DOHH2 (cell line): Measurements from ENCODE around the gene STOML1.
A peak's percentile ranks its signal among the peaks of the same experiment; 100 is the strongest.

ENCODE experiments used
- H3F3A ChIP-seq: fragments of 200-600 bp; sonication (generic), shearing (Covaris generic); 2 replicates; pipeline ENCODE4 v1.6.0; 2016; ENCODE audit warnings: antibody characterized with exemption, mild to moderate bottlenecking; ENCODE audit not compliant: control insufficient read depth, insufficient read depth
- H3K27ac ChIP-seq: fragments of 200-600 bp; sonication (generic); 2 replicates; pipeline ENCODE4 v1.5.1; 2014; ENCODE audit warnings: low read depth, mild to moderate bottlenecking, low read length, moderate library complexity
- H3K27me3 ChIP-seq: fragments of 200-600 bp; sonication (generic); 2 replicates; pipeline ENCODE4 v1.6.1; 2014; ENCODE audit warnings: mild to moderate bottlenecking, low read length, mixed read lengths; ENCODE audit not compliant: control insufficient read depth
- H3K36me3 ChIP-seq: fragments of 200-600 bp; sonication (generic); 2 replicates; pipeline ENCODE4 v1.6.1; 2014; ENCODE audit warnings: mild to moderate bottlenecking, low read length, moderate library complexity, mixed read lengths; ENCODE audit not compliant: control insufficient read depth
- H3K4me1 ChIP-seq: fragments of 200-600 bp; sonication (generic); 2 replicates; pipeline ENCODE4 v1.6.1; 2014; ENCODE audit warnings: mild to moderate bottlenecking, low read length, mixed read lengths; ENCODE audit not compliant: control insufficient read depth
- H3K4me2 ChIP-seq: fragments of 200-600 bp; sonication (generic); 2 replicates; pipeline ENCODE4 v1.6.0; 2014; ENCODE audit warnings: mild to moderate bottlenecking, low read length, moderate library complexity
- H3K4me3 ChIP-seq: fragments of 200-600 bp; sonication (generic); 2 replicates; pipeline ENCODE4 v1.5.1; 2014; ENCODE audit warnings: mild to moderate bottlenecking, low read length, mixed read lengths
- H3K79me2 ChIP-seq: fragments of 200-600 bp; sonication (generic); 2 replicates; pipeline ENCODE4 v1.6.1; 2014; ENCODE audit warnings: mild to moderate bottlenecking, low read length, mixed read lengths; ENCODE audit not compliant: control insufficient read depth
- H3K9me2 ChIP-seq: fragments of 200-600 bp; sonication (generic); replicated peaks from 2 replicates; pipeline ENCODE4 v1.6.1; 2014; ENCODE audit warnings: mild to moderate bottlenecking, low read length, mixed read lengths; ENCODE audit not compliant: control insufficient read depth
- H3K9me3 ChIP-seq: fragments of 200-600 bp; sonication (generic); 2 replicates; pipeline ENCODE4 v1.6.1; 2014; ENCODE audit warnings: antibody characterized with exemption, low read length, mixed read lengths; ENCODE audit not compliant: control insufficient read depth, insufficient read depth
- H4K20me1 ChIP-seq: fragments of 200-600 bp; sonication (generic); 2 replicates; pipeline ENCODE4 v1.6.0; 2014; ENCODE audit warnings: low read depth, mild to moderate bottlenecking, antibody characterized with exemption, low read length, moderate library complexity; ENCODE audit not compliant: control insufficient read depth, insufficient read depth
- EZH2phosphoT487 ChIP-seq: fragments of 200-600 bp; sonication (generic); IDR thresholded peaks from 2 replicates; pipeline ENCODE4 v1.6.1; 2017; ENCODE audit warnings: borderline replicate concordance, mild to moderate bottlenecking, antibody characterized with exemption, low read length, moderate library complexity, mixed read lengths
- TF ChIP-seq, protein P1 (sequence below): fragments of 200-600 bp; sonication (generic); IDR thresholded peaks from one replicate; pipeline ENCODE4 v1.5.1; 2014; ENCODE audit warnings: antibody characterized with exemption, mild to moderate bottlenecking, low read depth, low read length; ENCODE audit not compliant: poor library complexity, severe bottlenecking

Gene STOML1

GRCh38 chr15:73959801-73960200 is 32.3 kb downstream of the STOML1 start:
- Histone ChIP-seq H3K36me3 (no peaks in the 10 kb centered on the region), H3F3A (peaks cover 2% of the 10 kb centered on the region; the same call in 1 of the 2 replicates), H3K27me3 (peaks cover 10% of the 10 kb centered on the region), H4K20me1 (no peaks in the 10 kb centered on the region), H3K27ac (no peak overlapping the region), H3K9me3 (no peaks in the 10 kb centered on the region), H3K4me3 (no peak overlapping the region), H3K4me2 (peak overlapping the region; percentile 56), H3K79me2 (no peaks in the 10 kb centered on the region), H3K4me1 (peaks cover 16% of the 10 kb centered on the region), H3K9me2 (no peaks in the 10 kb centered on the region)
- no peak for TF ChIP-seq EZH2phosphoT487
- TF ChIP-seq, protein P1, sequence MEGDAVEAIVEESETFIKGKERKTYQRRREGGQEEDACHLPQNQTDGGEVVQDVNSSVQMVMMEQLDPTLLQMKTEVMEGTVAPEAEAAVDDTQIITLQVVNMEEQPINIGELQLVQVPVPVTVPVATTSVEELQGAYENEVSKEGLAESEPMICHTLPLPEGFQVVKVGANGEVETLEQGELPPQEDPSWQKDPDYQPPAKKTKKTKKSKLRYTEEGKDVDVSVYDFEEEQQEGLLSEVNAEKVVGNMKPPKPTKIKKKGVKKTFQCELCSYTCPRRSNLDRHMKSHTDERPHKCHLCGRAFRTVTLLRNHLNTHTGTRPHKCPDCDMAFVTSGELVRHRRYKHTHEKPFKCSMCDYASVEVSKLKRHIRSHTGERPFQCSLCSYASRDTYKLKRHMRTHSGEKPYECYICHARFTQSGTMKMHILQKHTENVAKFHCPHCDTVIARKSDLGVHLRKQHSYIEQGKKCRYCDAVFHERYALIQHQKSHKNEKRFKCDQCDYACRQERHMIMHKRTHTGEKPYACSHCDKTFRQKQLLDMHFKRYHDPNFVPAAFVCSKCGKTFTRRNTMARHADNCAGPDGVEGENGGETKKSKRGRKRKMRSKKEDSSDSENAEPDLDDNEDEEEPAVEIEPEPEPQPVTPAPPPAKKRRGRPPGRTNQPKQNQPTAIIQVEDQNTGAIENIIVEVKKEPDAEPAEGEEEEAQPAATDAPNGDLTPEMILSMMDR = no peak

GRCh38 chr15:73959012-73959581 is 33.0 kb downstream of the STOML1 start:
- H3K9me3 ChIP-seq = no peaks in the 10 kb centered on the region
- no peaks in the 10 kb centered on the region for H3K9me2 ChIP-seq
- H3K27ac ChIP-seq = no peak overlapping the region
- H3K36me3 ChIP-seq = no peaks in the 10 kb centered on the region
- H3K4me2 ChIP-seq = peak overlapping the region; percentile 56
- H3K79me2 ChIP-seq = no peaks in the 10 kb centered on the region
- TF ChIP-seq EZH2phosphoT487 = no peak
- TF ChIP-seq, protein P1 = no peak
- H3K4me3 ChIP-seq = no peak overlapping the region
- H3K4me1 ChIP-seq = peaks cover 15% of the 10 kb centered on the region
- peaks cover 9% of the 10 kb centered on the region for H3K27me3 ChIP-seq
- peaks cover 2% of the 10 kb centered on the region; the same call in 1 of the 2 replicates for H3F3A ChIP-seq
- H4K20me1 ChIP-seq = no peaks in the 10 kb centered on the region

DNA sequence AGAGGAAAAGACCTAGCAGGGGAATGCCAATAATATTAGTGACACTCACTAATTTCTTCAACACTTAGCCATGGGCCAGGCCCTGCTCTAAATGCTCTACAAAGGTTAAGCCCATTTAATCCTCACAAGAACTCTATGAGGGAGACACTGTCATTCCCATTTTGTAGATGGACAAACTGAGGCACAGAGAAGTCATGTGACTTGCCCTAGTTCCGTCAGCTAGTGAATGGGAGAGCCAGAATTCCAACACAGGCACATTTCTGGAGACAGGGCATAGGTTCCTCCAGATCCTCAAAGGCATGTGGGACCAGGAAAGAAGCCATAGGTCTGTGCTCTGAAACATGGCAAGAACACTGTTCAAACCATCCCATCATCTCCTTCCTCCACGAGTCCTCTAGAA is 34.3 kb downstream of the STOML1 start:
- Histone ChIP-seq H4K20me1 (no peaks in the 10 kb centered on the region), H3F3A (peaks cover 2% of the 10 kb centered on the region; the same call in 1 of the 2 replicates), H3K9me3 (no peaks in the 10 kb centered on the region), H3K4me1 (peaks cover 15% of the 10 kb centered on the region), H3K4me3 (no peak overlapping the region), H3K36me3 (no peaks in the 10 kb centered on the region), H3K4me2 (no peak overlapping the region), H3K79me2 (no peaks in the 10 kb centered on the region), H3K9me2 (no peaks in the 10 kb centered on the region), H3K27ac (no peak overlapping the region), H3K27me3 (peaks cover 7% of the 10 kb centered on the region; the same call in 1 of the 2 replicates)
- TF ChIP-seq, protein P1 = no peak
- no peak for TF ChIP-seq EZH2phosphoT487
